ENCODE measurements around the gene PLEKHG7.
"Not testable (repeated sequence)": the region's sequence is repeated elsewhere in the genome, so short reads cannot be mapped to it uniquely, and the experiment has no call there.

The PLEKHG7 gene

DNA sequence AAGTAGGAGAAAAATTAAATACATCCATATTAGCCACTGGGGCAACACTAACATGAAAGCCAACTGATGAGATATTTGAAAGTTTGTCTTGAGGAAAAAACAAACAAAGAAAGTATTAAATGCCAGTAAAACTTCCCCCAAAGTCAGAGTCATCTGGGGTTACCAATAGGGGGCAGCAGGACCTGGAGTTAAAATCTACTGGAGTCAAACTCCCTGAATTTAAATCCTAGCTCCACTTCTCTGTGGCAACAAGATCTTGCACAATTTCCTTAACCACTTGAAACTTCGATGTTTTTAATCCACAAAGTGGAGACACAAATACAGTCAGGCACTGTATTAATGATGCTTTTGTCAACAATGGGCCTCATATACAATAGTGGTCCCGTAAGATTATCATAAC, 14.4 kb downstream of the PLEKHG7 start:
- no peak for DNase-seq

DNA sequence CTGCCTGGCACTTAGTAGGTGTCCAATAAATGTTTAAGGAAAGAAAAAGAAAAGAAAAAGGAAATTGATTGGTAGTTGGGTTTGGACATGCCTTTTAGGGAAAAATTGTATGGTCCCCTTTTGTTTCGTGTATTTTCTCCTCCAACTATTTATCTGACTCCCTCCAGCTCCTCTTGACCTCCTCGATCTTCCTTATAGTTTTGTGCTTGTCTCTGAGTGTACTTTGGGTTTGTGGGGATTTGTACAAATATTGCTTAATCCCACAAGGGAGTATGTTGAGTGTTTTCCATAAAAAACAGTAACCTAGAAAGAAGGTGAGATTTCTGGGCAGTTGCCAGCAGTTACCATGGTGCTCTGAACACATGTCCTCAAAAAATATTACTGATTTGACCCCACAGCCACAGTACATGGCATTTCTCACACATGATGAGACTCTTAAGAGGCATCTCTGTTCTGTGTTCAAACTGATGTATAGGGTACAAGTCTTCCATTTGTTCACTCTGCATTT, 15.7 kb downstream of the PLEKHG7 start:
- DNase-seq = no peak

DNA sequence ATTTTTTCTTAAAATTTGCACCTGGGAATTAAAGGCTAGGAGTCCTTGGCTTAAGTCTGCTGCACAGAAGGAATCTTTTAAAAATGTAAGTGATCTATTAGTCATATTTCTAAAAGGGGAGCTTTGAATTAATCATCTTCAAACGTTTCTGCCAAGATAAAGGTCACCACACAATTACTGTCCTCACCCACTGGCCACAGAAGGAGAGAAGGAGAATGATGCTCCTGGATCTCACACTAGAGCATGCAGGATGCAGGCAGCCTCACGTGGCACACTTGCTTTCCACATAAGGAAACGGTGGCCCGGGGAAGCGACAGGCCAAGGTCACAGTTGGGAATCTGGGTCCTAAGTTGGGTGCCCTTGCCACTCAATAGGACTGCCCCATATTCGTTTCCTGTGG, 16.9 kb downstream of the PLEKHG7 start:
- no peak for DNase-seq

DNA sequence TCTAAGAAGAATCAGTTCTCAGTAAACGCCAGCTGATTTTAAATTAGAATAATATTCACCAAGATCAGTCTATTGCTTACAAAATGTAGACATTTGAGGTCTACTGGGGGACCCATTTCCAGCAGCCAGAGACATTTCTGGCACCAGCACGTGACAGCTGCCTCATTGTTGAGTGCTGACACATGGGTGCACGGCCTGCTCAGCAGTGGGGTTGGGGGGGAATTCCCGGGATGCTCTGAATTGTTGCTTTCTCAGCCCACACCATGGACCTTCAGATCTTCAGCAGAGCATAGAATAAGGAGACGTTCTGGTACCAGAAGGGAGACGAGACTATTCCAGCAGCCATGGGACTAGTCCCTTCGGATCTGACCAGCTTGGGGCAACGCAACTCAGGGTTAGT, 18.3 kb downstream of the PLEKHG7 start:
- no peak for DNase-seq

DNA sequence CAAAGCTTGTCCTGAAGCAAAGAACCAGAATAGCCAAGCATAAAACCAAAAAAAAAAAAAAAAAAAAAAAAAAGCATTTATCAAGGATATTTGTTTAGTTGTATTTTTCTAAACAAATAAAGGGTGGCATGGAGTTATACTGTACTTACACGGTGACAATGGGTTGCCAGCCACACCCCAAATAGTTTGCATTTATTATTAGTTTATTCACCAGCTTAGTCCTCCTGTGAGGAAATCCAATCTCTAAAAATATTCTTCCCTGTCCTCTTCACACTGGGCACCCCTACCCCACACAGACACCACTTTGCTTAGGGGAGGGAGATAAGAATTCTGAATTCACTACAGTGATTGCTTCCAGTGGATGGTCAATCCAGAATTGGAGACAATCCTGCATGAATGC, 18.9 kb downstream of the PLEKHG7 start:
- DNase-seq = no peak

DNA sequence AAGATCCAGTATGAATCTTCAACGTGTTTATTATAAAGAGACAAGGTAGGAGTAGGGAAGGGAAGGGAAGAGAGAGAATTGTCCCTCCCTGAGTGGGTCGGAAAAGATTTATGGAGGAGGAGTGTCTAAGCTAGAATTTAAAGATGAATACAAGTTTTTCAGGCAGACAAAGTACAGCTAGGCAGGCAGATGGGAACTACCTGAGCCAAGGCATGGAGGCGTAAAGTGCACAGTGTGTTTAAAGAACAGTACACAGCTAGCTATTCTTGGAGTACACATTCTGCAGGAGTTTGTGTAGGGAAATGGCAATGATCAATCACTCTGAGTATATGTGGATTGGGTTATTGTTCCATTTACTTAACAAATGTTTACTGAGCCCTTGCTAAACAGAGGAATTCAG, 20.1 kb downstream of the PLEKHG7 start:
- no peak for DNase-seq

DNA sequence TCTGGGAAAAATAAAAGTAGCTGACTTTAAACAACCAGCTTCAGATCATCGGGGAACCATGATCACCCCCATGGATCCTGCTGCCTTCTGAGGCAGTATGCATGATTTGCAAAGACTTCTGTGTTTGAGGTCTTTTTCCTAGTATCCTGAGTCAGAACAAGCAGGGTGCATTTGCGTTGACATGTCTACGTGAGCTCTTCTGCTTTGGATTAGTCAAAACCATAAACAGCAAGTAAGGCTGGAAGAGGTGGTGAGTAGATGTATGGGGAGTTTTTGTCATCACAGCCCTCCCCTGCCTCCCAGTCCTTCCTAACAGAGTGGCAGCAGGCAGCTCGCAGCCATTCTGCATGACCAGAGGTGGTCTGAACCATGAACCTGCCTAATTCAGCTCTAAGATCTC, 24.1 kb downstream of the PLEKHG7 start:
- DNase-seq = no peak

DNA sequence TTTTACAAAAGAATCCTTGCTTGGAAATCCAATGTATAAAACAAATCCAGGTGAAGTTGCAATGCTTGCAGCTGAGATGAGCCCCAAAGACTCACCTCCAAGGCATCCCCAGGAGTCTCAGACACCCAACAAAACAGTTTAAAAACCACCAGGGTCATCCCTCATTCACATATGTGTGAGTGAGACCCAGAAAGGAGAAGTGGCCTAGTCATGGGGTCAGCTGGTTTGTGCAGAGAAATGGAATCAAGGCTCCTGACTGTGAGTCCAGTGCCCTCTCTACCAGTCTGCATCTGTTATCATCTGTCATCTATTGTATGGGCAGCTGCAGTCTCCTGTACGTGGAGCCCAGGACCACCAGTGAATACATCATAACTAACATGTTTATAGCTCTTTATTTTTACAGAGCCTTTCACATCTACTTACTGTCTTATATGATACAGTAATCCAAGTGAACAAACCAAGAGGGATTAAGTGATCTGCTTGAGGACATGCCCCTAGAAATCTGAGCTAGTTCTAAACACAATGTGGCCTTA, 27.1 kb downstream of the PLEKHG7 start:
- no peak for DNase-seq

DNA sequence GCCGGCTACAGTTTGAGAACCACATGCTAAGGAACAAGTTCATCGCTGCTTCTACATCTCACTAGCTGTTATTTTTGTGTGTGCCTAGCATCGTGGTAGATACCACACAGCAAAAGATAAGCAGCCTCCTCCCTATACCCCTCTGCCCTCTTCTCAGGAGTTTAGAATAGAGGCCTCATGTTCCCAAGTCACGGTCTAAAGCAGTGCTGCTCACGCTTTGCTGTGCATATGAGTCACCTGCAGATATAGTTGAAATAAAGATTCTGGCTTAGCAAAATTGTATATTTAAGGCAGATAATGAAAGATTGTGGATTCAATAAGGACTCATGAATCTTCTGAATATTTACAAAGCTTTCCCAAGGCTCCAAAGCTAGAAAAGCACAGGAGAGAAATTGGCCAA, 28.0 kb downstream of the PLEKHG7 start:
- no peak for DNase-seq

DNA sequence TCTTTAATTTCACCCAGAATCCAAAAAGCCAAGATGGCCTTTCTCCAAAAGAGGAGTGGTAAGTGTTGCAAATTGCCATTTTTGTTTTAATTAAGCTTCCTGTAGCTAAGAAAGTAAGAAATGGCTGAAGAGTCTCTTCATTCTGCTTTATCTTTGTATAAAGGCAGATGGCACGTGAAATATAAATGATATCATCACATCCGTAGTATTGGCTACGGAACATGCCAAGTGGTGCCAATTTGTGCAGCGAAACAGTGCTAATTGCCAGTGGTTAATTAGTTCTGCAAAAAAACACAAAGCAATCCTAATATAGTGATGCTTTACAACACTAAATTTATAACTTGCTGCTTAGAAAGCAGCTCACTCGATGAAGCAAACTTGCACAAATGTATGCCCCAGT, 29.4 kb downstream of the PLEKHG7 start:
- no peak for DNase-seq

DNA sequence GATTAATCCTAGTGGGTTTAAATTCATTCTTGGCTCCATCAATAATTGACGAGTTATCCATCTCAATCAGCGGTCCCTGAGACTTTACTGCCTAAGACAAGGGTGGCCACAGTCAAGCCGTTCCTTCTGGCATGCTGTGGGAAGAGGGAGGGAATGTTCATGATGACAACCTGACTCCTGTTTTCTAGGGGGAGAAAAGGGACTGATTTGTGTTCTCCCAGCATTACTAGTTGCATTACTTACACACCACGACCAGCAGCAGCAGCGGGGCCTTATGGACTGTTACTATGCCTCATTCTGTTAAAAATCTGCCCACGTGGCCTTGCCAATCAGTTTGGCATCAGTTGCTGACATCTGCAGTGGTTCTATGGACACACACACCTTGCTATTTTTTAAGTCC, 29.9 kb downstream of the PLEKHG7 start:
- DNase-seq = no peak

DNA sequence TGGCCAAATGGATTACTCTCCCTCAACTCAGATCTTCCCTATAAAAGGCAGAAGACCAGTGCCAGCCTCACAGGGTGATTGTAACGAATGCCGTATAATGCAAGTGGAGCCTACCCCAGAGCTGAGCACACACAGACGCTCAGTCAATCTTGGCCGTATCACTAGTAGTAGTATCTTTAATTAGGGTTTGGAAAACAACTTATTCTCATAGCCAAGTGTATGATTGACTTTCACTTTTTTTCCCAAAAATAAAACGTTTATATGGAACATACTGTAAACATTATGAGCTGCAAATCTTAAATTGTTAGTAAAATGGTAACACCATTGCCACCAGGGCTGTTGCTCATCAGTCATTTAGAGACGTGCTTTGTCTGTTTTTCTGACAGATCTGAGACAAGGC, 30.4 kb downstream of the PLEKHG7 start:
- no peak for DNase-seq

DNA sequence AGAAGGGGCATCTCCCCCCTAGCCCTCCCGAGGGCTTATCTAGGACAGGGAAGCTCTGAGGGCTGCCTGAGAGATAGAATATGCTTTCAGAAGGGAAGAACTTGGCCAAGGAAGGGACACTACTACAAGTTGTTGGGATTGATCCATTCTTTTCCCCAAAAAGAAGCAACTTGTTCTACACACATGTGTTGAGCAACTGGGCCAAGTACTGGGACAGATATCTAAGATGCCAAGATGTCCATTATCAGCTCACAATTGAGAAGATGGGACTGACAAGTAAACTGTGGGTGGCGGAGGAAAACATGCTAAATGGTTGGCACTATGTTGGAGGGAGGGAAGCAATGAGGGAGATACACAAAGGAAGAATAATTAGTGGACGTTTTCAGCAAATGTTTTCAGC, 30.9 kb downstream of the PLEKHG7 start:
- DNase-seq = no peak

DNA sequence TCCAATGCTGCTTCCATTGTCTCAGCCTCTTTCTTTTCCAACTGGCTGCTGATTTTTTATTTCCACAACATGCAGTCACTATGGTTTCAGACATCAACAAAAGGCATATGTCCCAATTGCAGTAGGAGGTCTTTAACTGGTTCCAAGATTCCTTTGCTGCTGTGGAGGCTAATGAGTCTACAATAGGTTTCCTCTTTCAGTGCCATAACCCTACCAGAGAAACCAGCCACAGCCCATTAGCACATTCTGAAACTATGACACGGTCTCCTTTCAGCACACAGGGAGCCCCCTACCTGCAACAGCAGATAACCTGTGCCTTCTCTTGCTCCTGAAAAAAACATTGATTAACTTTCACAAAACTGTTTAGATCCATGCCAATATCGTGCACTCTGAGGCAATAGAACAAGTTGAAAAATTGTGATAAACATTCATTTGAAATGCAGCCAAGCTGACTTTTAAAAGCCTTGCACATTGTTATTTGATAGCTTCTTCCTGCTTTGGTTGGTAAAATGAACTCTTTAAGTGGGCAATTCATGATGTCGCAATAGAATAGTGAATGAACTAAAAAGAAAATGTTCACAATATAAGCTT, 32.4 kb downstream of the PLEKHG7 start:
- peak; percentile 83 for DNase-seq

DNA sequence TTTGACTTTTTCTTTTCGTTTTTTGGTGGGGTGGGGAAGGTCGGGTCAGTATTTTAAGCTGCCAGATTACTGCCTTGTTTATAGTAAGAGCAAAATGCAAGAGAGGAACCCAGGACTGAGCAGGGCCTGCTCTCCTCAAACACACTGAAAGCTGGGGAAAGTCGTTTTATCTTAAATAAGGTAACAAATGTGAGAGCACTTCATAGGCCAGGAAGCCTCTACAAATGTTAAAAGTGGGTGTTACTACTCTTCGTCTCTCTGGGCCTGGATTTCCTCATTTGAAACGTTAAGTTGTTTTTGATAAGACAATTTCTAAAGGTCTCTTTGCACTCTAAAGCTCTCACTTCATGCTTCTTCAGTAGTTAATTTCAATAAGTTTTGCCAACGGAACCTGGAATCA, 33.8 kb downstream of the PLEKHG7 start:
- DNase-seq = no peak

DNA sequence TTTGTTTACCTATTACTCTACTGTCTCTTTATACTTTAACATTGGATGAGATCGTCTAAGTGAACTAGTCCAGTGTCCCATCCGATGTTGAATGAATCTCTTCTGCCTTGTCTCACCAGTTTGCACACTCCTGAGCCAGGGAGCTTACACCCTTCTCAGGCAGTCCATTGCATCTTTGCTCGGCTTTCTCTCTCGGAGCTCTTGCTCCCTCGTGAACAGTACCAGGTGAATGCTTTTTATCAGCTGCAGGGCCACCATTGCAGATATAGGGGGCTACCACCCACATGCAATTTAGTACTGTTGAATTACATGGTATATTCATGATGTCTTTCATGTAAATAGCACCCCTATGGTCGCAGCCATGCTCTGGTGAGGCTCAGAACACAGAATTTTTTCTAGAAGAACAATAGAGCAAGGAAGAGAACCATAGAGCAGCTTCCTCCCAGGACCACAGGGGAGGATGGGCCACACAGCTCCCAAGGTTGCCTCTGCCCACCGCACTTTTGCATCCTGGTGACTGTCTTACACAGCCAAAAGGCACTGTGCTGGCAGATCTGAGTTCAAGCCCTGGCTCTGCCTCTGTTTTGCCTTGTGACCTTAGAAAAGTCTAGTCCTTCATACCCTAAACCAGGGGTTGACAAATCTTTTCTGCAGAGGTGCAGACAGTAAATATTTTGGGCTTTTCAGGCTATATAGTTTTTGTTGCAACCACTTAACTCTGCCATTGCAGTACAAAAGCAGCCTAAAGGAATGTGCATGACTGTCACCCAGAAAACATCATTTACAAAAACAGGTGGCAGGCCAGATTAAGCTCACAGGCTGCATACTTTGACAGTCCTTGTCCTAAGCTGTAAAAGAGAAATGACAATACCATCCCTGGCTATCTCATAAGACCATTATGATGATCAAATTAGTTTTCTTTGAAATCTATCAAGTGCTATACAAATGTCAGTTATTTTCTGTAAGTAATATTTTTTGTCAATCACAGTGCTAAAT, 35.4 kb downstream of the PLEKHG7 start:
- DNase-seq = no peak

DNA sequence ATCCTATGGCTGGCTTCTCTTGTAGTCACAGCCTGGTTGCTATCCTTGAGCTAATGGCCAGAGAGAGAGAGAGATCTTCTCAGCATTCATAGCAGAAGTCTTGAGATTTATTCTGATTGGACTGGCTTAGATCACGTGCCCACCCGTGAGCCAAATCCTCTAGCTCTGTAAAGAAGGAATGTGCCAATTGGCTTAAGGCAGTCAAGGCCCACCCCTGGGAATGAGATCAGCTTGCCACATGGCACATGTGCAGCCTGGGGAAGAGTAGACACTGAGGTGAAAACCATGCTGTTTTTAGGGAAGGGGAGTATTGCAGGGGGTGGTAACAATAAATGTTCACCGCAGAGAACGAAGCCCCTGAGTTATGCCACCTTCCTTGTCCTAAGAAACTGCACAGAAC, 36.3 kb downstream of the PLEKHG7 start:
- DNase-seq = no peak

DNA sequence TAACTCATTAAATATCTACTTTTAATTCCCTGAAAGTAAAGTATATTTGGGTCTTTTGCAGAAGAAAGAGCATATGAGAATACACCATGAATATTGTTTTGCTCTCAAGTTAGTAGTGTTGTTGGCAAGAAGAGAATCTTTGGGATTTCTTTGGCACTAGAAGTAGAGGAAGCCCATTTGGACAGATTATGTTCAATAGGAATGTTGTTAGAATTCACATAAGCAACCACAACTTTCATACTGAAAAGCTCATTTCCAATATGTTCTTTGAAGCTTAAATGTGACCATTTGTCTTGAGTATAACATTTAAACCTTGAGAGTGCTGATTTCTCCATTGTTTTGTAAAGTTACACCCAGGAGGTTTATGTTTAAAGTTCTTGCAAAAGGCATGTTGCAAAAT, 37.6 kb downstream of the PLEKHG7 start:
- DNase-seq = no peak

DNA sequence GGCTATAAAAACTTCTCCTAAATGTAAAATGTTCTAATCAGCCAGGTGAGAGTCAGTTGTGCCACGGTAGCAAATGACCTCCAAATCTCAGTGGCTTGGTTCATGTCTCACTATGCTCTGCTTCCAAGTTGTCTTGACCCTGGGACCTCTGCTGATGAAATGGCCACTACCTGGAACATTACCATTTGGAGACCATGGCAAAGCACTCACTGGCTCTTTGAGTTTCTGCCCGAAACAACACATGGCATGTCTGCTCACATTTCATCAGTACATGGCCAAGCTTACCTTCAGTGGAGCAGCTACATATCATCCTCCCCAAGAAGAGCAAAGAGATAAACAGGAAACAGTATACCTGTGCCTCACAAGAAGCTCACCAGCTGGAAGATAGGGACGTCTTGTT, 40.2 kb downstream of the PLEKHG7 start:
- no peak for DNase-seq

DNA sequence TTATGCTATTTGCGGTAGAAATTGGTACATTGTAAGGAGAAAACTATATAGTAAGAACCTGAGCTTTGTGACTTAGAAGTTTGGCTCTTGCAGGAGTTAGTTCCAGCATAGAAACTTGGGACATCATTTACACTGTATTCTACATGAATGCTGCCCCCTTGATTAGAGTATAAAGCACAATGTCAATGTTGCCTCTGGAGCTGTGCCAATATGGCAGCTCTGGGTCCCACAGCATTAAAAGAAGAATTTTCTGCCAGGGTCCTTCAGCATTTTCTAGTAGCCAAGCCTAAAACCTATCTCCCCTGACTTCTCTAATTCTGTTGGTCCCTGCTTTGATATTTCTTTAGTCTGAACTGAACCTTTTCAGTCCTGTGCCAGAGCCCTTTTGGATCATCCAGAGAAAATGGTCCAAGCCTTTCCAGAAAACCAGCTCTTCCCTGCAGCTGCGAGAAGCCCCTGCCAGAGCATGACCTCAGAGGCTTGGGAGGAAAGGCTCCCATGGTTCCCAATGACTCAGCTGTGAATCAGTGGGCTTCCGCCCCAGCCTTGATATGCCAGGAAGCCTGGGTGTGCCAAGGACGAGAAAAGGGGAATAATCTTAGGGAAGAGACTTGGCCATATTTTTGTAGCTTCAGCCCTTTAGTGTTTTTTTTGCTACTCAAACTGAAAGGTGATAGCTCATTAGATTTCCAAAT, 43.2 kb downstream of the PLEKHG7 start:
- DNase-seq = peak; percentile 5

DNA sequence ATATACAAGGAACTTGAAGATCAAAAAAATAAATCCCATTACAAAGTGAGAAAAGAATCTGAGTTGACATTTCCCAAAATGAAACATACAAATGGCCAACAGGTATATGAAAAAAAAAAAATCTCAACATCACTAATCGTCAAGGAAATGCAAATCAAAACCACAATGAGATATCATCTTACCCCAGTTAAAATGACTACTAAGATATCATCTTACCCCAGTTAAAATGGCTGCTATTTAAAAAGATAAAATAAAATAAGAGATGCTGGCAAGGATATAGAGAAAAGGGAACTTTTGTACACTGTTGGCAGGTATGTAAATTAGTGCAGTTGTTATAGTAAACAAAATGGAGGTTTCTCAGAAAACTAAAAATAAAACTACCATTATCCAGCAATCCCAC, 44.4 kb downstream of the PLEKHG7 start:
- DNase-seq = no peak

DNA sequence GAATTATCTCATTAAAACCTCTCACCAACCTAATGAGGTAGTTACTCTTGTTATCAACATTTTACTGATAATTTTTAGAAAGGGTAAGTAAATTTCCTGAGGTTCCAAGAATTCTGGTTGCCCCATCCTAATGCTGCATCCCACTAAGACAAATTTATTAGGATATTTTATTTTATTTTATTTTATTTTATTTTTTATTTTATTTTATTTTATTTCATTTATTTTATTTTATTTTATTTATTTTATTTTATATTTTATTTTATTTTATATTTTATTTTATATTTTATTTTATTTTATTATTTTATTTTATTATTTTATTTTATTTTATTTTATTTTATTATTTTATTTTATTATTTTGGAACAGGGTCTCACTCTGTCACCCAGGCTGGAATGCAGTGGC, 46.9 kb downstream of the PLEKHG7 start:
- DNase-seq = not testable (repeated sequence)
